Type B pancreatic cell (in vitro differentiated cells): ENCODE measurements around the gene ARHGEF28. TPM values are rescaled to one million over a fixed set of nuclear protein-coding genes. Genes with fewer than 3 reads are reported as not detected.

Experiments used
- DNase-seq: peaks from one replicate; pipeline ENCODE4 v3.0.0; 2021; ENCODE audit warnings: mixed read lengths; ENCODE audit not compliant: unreplicated experiment; ENCODE audit errors: extremely low spot score
- H3K27ac Mint-ChIP-seq: 2 replicates; pipeline ENCODE4 v1.8.0; 2021; ENCODE audit warnings: mild to moderate bottlenecking, mixed read lengths
- H3K27me3 Mint-ChIP-seq: 2 replicates; pipeline ENCODE4 v1.8.0; 2021; ENCODE audit warnings: mixed read lengths
- H3K36me3 Mint-ChIP-seq: 2 replicates; pipeline ENCODE4 v1.8.0; 2021; ENCODE audit warnings: mixed read lengths
- H3K4me1 Mint-ChIP-seq: one replicate; pipeline ENCODE4 v1.8.0; 2021; ENCODE audit warnings: mixed read lengths; ENCODE audit not compliant: unreplicated experiment
- H3K4me3 Mint-ChIP-seq: 2 replicates; pipeline ENCODE4 v1.8.0; 2021; ENCODE audit warnings: mild to moderate bottlenecking, mixed read lengths
- H3K9me3 Mint-ChIP-seq: 2 replicates; pipeline ENCODE4 v1.8.0; 2021; ENCODE audit warnings: mixed read lengths
- CTCF ChIP-seq: fragments of 200-600 bp; sonication (generic); conservative IDR thresholded peaks from 2 replicates; pipeline ENCODE4 v1.5.0; 2021; ENCODE audit warnings: antibody characterized with exemption, mild to moderate bottlenecking
- total RNA-seq: library from RNA; stranded (reverse); gene quantifications from 2 replicates; pipeline ENCODE4 v1.2.1, GENCODE V29; 2021; ENCODE audit warnings: low replicate concordance

Gene ARHGEF28
- total RNA-seq, 1 donor from 2014 or later = 24.9 TPM

GRCh38 chr5:73591698-73592501, 34.1 kb upstream of the ARHGEF28 start:
- H3K9me3 Mint-ChIP-seq = no peaks in the 10 kb centered on the region
- H3K27me3 Mint-ChIP-seq = no peaks in the 10 kb centered on the region
- no peaks in the 10 kb centered on the region for H3K4me1 Mint-ChIP-seq
- no peak for TF ChIP-seq CTCF
- peak overlapping the region; percentile 1 for H3K27ac Mint-ChIP-seq
- no peaks in the 10 kb centered on the region for H3K36me3 Mint-ChIP-seq
- H3K4me3 Mint-ChIP-seq = no peak overlapping the region
- no peak for DNase-seq

GRCh38 chr5:73592551-73592950, 33.4 kb upstream of the ARHGEF28 start:
- Mint-ChIP-seq H3K36me3 (no peaks in the 10 kb centered on the region), H3K4me1 (no peaks in the 10 kb centered on the region), H3K27ac (no peak overlapping the region), H3K4me3 (no peak overlapping the region), H3K9me3 (no peaks in the 10 kb centered on the region), H3K27me3 (no peaks in the 10 kb centered on the region)
- no peak for TF ChIP-seq CTCF
- no peak for DNase-seq

GRCh38 chr5:73596705-73597328, 29.2 kb upstream of the ARHGEF28 start:
- no peaks in the 10 kb centered on the region for H3K36me3 Mint-ChIP-seq
- H3K4me3 Mint-ChIP-seq = no peak overlapping the region
- H3K27me3 Mint-ChIP-seq = no peaks in the 10 kb centered on the region
- peak; percentile 79 for TF ChIP-seq CTCF
- DNase-seq = no peak
- H3K9me3 Mint-ChIP-seq = peaks cover 3% of the 10 kb centered on the region
- H3K4me1 Mint-ChIP-seq = no peaks in the 10 kb centered on the region
- H3K27ac Mint-ChIP-seq = no peak overlapping the region

GRCh38 chr5:73599380-73599779, 26.6 kb upstream of the ARHGEF28 start:
- Mint-ChIP-seq H3K4me3 (no peak overlapping the region), H3K27me3 (no peaks in the 10 kb centered on the region), H3K36me3 (no peaks in the 10 kb centered on the region), H3K4me1 (no peaks in the 10 kb centered on the region), H3K27ac (no peak overlapping the region), H3K9me3 (peaks cover 5% of the 10 kb centered on the region)
- no peak for DNase-seq
- TF ChIP-seq CTCF = no peak

- Mint-ChIP-seq H3K27ac (no peak overlapping the region), H3K27me3 (no peaks in the 10 kb centered on the region), H3K4me1 (no peaks in the 10 kb centered on the region), H3K9me3 (peaks cover 5% of the 10 kb centered on the region), H3K4me3 (no peak overlapping the region), H3K36me3 (no peaks in the 10 kb centered on the region)
- no peak for TF ChIP-seq CTCF
- DNase-seq = no peak
Observed at GRCh38 chr5:73603998-73604397, 22.0 kb upstream of the ARHGEF28 start.
